ENCODE data around the gene KCNN3. TPM values are rescaled to one million over a fixed set of nuclear protein-coding genes. Genes with fewer than 3 reads are reported as not detected.

Gene KCNN3
- total RNA-seq, 4 donors from 2014 or later: 3.5 to 5.6 (median 4.4) TPM

- Histone ChIP-seq H3K36me3 (no peaks in the 10 kb centered on the region), H3K27me3 (no peaks in the 10 kb centered on the region), H3K4me1 (peaks cover 0 to 5% of the 10 kb centered on the region in 2 donors), H3K27ac (no peak overlapping the region), H3K9me3 (no peaks in the 10 kb centered on the region), H3K4me3 (replicated peaks in 1 of 3) (no peak overlapping the region)
- intact Hi-C loops (cut with DNase I): no loop called here
- WGBS, 2 donors: 85 to 96% methylated on average over 1 of the region's 1 CpG
- TF ChIP-seq POLR2A (IDR thresholded peaks at IDR 0.05): no peak
- no peak for DNase-seq
Observed at GRCh38 chr1:154711416-154711815, 158.7 kb downstream of the KCNN3 start.

- Histone ChIP-seq H3K9me3 (no peaks in the 10 kb centered on the region), H3K4me1 (peaks cover 0 to 5% of the 10 kb centered on the region in 2 donors), H3K27me3 (no peaks in the 10 kb centered on the region), H3K36me3 (no peaks in the 10 kb centered on the region), H3K27ac (no peak overlapping the region), H3K4me3 (replicated peaks in 1 of 3) (no peak overlapping the region)
- intact Hi-C loops (cut with DNase I): no loop called here
- 68 to 73% methylated on average over 6 of the region's 6 CpGs for WGBS, 2 donors
- DNase-seq: no peak
- TF ChIP-seq POLR2A (IDR thresholded peaks at IDR 0.05) (no peak), CTCF (IDR thresholded peaks at IDR 0.05) (no peak)
Observed at GRCh38 chr1:154710106-154710505, 160.0 kb downstream of the KCNN3 start.

GRCh38 chr1:154707901-154708463 is 162.1 kb downstream of the KCNN3 start:
- DNase-seq: no peak
- intact Hi-C loops (cut with DNase I): no loop called here
- no peak for TF ChIP-seq CTCF (IDR thresholded peaks at IDR 0.05)
- H3K4me1 ChIP-seq: no peaks in the 10 kb centered on the region
- 85 to 90% methylated on average over 17 of the region's 17 CpGs for WGBS, 2 donors
- no peak overlapping the region for H3K27ac ChIP-seq
- no peaks in the 10 kb centered on the region for H3K36me3 ChIP-seq
- no peaks in the 10 kb centered on the region for H3K27me3 ChIP-seq
- no peaks in the 10 kb centered on the region for H3K9me3 ChIP-seq
- H3K4me3 ChIP-seq (replicated peaks in 1 of 3): no peak overlapping the region

- TF ChIP-seq POLR2A (IDR thresholded peaks at IDR 0.05): no peak
- no peak for TF ChIP-seq CTCF (IDR thresholded peaks at IDR 0.05)
- DNase-seq: no peak
- H3K4me3 ChIP-seq (replicated peaks in 1 of 3): no peak overlapping the region
- no peaks in the 10 kb centered on the region for H3K27me3 ChIP-seq
- no peaks in the 10 kb centered on the region for H3K36me3 ChIP-seq
- H3K9me3 ChIP-seq: no peaks in the 10 kb centered on the region
- WGBS, 2 donors: 88 to 95% methylated on average over 1 of the region's 1 CpG
- H3K27ac ChIP-seq: no peak overlapping the region
- intact Hi-C loops (cut with DNase I): no loop called here
- H3K4me1 ChIP-seq: no peaks in the 10 kb centered on the region
Observed at GRCh38 chr1:154706851-154707250, 163.2 kb downstream of the KCNN3 start.

- H3K9me3 ChIP-seq: no peaks in the 10 kb centered on the region
- intact Hi-C loops (cut with DNase I): no loop called here
- no peaks in the 10 kb centered on the region for H3K27me3 ChIP-seq
- WGBS, 2 donors: 90 to 93% methylated on average over 2 of the region's 2 CpGs
- no peaks in the 10 kb centered on the region for H3K36me3 ChIP-seq
- TF ChIP-seq POLR2A (IDR thresholded peaks at IDR 0.05): no peak
- no peak for TF ChIP-seq CTCF (IDR thresholded peaks at IDR 0.05)
- no peaks in the 10 kb centered on the region for H3K4me1 ChIP-seq
- no peak overlapping the region for H3K4me3 ChIP-seq (replicated peaks in 1 of 3)
- H3K27ac ChIP-seq: no peak overlapping the region
- DNase-seq: no peak
Observed at GRCh38 chr1:154705544-154705943, 164.5 kb downstream of the KCNN3 start.

GRCh38 chr1:154703170-154703569 is 166.9 kb downstream of the KCNN3 start:
- Histone ChIP-seq H3K9me3 (no peaks in the 10 kb centered on the region), H3K4me1 (no peaks in the 10 kb centered on the region), H3K27ac (no peak overlapping the region), H3K27me3 (no peaks in the 10 kb centered on the region), H3K4me3 (replicated peaks in 1 of 3) (no peak overlapping the region), H3K36me3 (no peaks in the 10 kb centered on the region)
- TF ChIP-seq CTCF (IDR thresholded peaks at IDR 0.05) (no peak), POLR2A (IDR thresholded peaks at IDR 0.05) (no peak)
- WGBS, 2 donors: 9 to 17% methylated on average over 5 of the region's 5 CpGs
- no peak for DNase-seq
- intact Hi-C loops (cut with DNase I): no loop called here
